Smooth muscle cell (in vitro differentiated cells): ENCODE measurements around the gene PFKL. TPM values are rescaled to one million over a fixed set of nuclear protein-coding genes. Genes with fewer than 3 reads are reported as not detected.

ENCODE experiments used
- DNase-seq: peaks from one replicate; lab custom pipeline; 2025; ENCODE audit not compliant: unreplicated experiment; lab: John Stamatoyannopoulos, UW
- H2AFZ ChIP-seq: fragments of 200-600 bp; sonication (generic); 2 replicates; pipeline ENCODE4 v1.6.0; 2016; ENCODE audit warnings: antibody characterized with exemption, low read depth, mild to moderate bottlenecking
- H3F3A ChIP-seq: fragments of 200-600 bp; sonication (generic); 2 replicates; pipeline ENCODE4 v1.6.0; 2017; ENCODE audit warnings: antibody characterized with exemption, low read depth
- H3K27ac ChIP-seq: fragments of 200-600 bp; sonication (generic); 2 replicates; pipeline ENCODE4 v1.5.1; 2016; ENCODE audit warnings: low read depth, mild to moderate bottlenecking
- H3K27me3 ChIP-seq: fragments of 200-600 bp; sonication (generic); 2 replicates; pipeline ENCODE4 v1.6.1; 2016; ENCODE audit warnings: low read depth, mild to moderate bottlenecking
- H3K36me3 ChIP-seq: fragments of 200-600 bp; sonication (generic); 2 replicates; pipeline ENCODE4 v1.5.1; 2016; ENCODE audit warnings: low read depth
- H3K4me1 ChIP-seq: fragments of 200-600 bp; sonication (generic); 2 replicates; pipeline ENCODE4 v1.5.1; 2016; ENCODE audit warnings: low read depth
- H3K4me2 ChIP-seq: fragments of 200-600 bp; sonication (generic); 2 replicates; pipeline ENCODE4 v1.6.0; 2016; ENCODE audit warnings: mild to moderate bottlenecking
- H3K4me3 ChIP-seq: fragments of 200-600 bp; sonication (generic); 2 replicates; pipeline ENCODE4 v1.5.1; 2016; ENCODE audit warnings: mild to moderate bottlenecking
- H3K79me2 ChIP-seq: fragments of 200-600 bp; sonication (generic); 2 replicates; pipeline ENCODE4 v1.6.0; 2016; ENCODE audit warnings: low read depth, mild to moderate bottlenecking
- H3K9ac ChIP-seq: fragments of 200-600 bp; sonication (generic); 2 replicates; pipeline ENCODE4 v1.6.0; 2016; ENCODE audit warnings: low read depth
- H3K9me3 ChIP-seq: fragments of 200-600 bp; sonication (generic); replicated peaks from 2 replicates; pipeline ENCODE4 v1.5.1; 2016; ENCODE audit warnings: low read depth
- H4K20me1 ChIP-seq: fragments of 200-600 bp; sonication (generic); 2 replicates; pipeline ENCODE4 v1.6.0; 2016; ENCODE audit warnings: low read depth
- CTCF ChIP-seq: fragments of 200-600 bp; sonication (generic); IDR thresholded peaks from 2 replicates; pipeline ENCODE4 v1.5.1; 2017; ENCODE audit warnings: borderline replicate concordance, mild to moderate bottlenecking, antibody characterized with exemption; ENCODE audit not compliant: insufficient read depth, poor library complexity, severe bottlenecking
- WGBS: methylation state at CpG from one replicate; pipeline ENCODE4 v1.1.7; 2016; ENCODE audit warnings: low lambda C conversion rate; 5-methylcytosine and 5-hydroxymethylcytosine counted together
- polyA plus RNA-seq: library from polyadenylated mRNA; unstranded; fragments of >200 nt; fragmentation: Nextera tagmentation; extraction: Ambion mirVana; gene quantifications from 2 replicates; pipeline ENCODE4 v1.2.1, GENCODE V29; 2016
- total RNA-seq: library from RNA; depleted of rRNA; stranded (reverse); fragments of >200 nt; gene quantifications from 2 replicates; pipeline ENCODE4 v1.2.3, GENCODE V29; 2014

Gene PFKL
- total and polyA plus RNA-seq, 2 experiments from 2014 or later, result 51.4 to 162 TPM

GRCh38 chr21:44327603-44327974, 27.7 kb downstream of the PFKL start:
- Histone ChIP-seq H3K4me1 (no peaks in the 10 kb centered on the region), H3K27me3 (no peaks in the 10 kb centered on the region), H3K79me2 (no peaks in the 10 kb centered on the region), H3K9me3 (no peaks in the 10 kb centered on the region), H2AFZ (no peak overlapping the region), H3K27ac (no peak overlapping the region), H3K36me3 (no peaks in the 10 kb centered on the region), H3K9ac (no peak overlapping the region), H3K4me2 (no peak overlapping the region), H3K4me3 (no peak overlapping the region), H3F3A (no peaks in the 10 kb centered on the region), H4K20me1 (no peaks in the 10 kb centered on the region)
- WGBS, result 97% methylated on average over 11 of the region's 11 CpGs
- DNase-seq, result no peak
- no peak for TF ChIP-seq CTCF

- Histone ChIP-seq H3K9ac (no peak overlapping the region), H3F3A (no peaks in the 10 kb centered on the region), H3K36me3 (no peaks in the 10 kb centered on the region), H3K79me2 (no peaks in the 10 kb centered on the region), H3K4me2 (no peak overlapping the region), H3K4me3 (no peak overlapping the region), H2AFZ (no peak overlapping the region), H4K20me1 (no peaks in the 10 kb centered on the region), H3K9me3 (no peaks in the 10 kb centered on the region), H3K4me1 (no peaks in the 10 kb centered on the region), H3K27ac (no peak overlapping the region), H3K27me3 (no peaks in the 10 kb centered on the region)
- no peak for DNase-seq
- WGBS, result 95% methylated on average over 21 of the region's 25 CpGs
- no peak for TF ChIP-seq CTCF
Measured at GRCh38 chr21:44328242-44328895, 28.5 kb downstream of the PFKL start.

- Histone ChIP-seq H3K4me3 (no peak overlapping the region), H3F3A (no peaks in the 10 kb centered on the region), H3K36me3 (no peaks in the 10 kb centered on the region), H3K4me1 (no peaks in the 10 kb centered on the region), H3K27ac (no peak overlapping the region), H4K20me1 (no peaks in the 10 kb centered on the region), H2AFZ (no peak overlapping the region), H3K9ac (no peak overlapping the region), H3K79me2 (no peaks in the 10 kb centered on the region), H3K9me3 (no peaks in the 10 kb centered on the region), H3K27me3 (no peaks in the 10 kb centered on the region), H3K4me2 (no peak overlapping the region)
- TF ChIP-seq CTCF, result no peak
- no peak for DNase-seq
- WGBS, result 94% methylated on average over 26 of the region's 26 CpGs
Measured at GRCh38 chr21:44329086-44329889, 29.4 kb downstream of the PFKL start.
